SU-DHL-6 (cell line): ENCODE data around the gene ERGIC3.

Experiments used
- H2AFZ ChIP-seq: fragments of 200-600 bp; sonication (generic); 2 replicates; pipeline ENCODE4 v1.6.1; 2014; ENCODE audit warnings: low read depth, mild to moderate bottlenecking, moderate library complexity, mixed read lengths, antibody characterized with exemption, low read length; ENCODE audit not compliant: severe bottlenecking
- H3F3A ChIP-seq: fragments of 200-600 bp; shearing (Covaris generic); 2 replicates; pipeline ENCODE4 v1.6.0; 2016; ENCODE audit warnings: antibody characterized with exemption, mild to moderate bottlenecking; ENCODE audit not compliant: insufficient read depth
- H3K27ac ChIP-seq: fragments of 200-600 bp; sonication (generic); 2 replicates; pipeline ENCODE4 v1.5.1; 2016; ENCODE audit warnings: low read depth, mild to moderate bottlenecking, low read length, moderate library complexity, mixed read lengths
- H3K27me3 ChIP-seq: fragments of 200-600 bp; sonication (generic), shearing (Covaris generic); 2 replicates; pipeline ENCODE4 v1.6.0; 2014; ENCODE audit warnings: mild to moderate bottlenecking, low read length
- H3K36me3 ChIP-seq: fragments of 200-600 bp; sonication (generic); 2 replicates; pipeline ENCODE4 v1.6.1; 2014; ENCODE audit warnings: mild to moderate bottlenecking, low read length, mixed read lengths
- H3K4me2 ChIP-seq: fragments of 300-600, 200-600 bp; shearing (Covaris generic), sonication (generic); 2 replicates; pipeline ENCODE4 v1.6.0; 2014; ENCODE audit warnings: low read length, low read depth, mild to moderate bottlenecking; ENCODE audit not compliant: poor library complexity, severe bottlenecking
- H3K4me3 ChIP-seq: fragments of 200-600 bp; sonication (generic); 2 replicates; pipeline ENCODE4 v1.5.1; 2014; ENCODE audit warnings: antibody characterized with exemption, low read length, mild to moderate bottlenecking, mixed read lengths; ENCODE audit not compliant: insufficient read depth, poor library complexity, severe bottlenecking
- H3K79me2 ChIP-seq: fragments of 200-600 bp; sonication (generic); 2 replicates; pipeline ENCODE4 v1.6.1; 2014; ENCODE audit warnings: mild to moderate bottlenecking, low read length, moderate library complexity; ENCODE audit not compliant: insufficient read depth
- H3K9ac ChIP-seq: fragments of 200-600 bp; sonication (generic); 2 replicates; pipeline ENCODE4 v1.7.0; 2014; ENCODE audit warnings: mild to moderate bottlenecking, low read length
- H3K9me2 ChIP-seq: fragments of 200-600 bp; sonication (generic); replicated peaks from 2 replicates; pipeline ENCODE4 v1.6.1; 2014; ENCODE audit warnings: low read length; ENCODE audit not compliant: insufficient read depth
- H3K9me3 ChIP-seq: fragments of 200-600 bp; sonication (generic); 2 replicates; pipeline ENCODE4 v1.6.1; 2014; ENCODE audit warnings: low read length, mixed read lengths; ENCODE audit not compliant: insufficient read depth
- H4K20me1 ChIP-seq: fragments of 200-600 bp; sonication (generic); 2 replicates; pipeline ENCODE4 v1.6.1; 2014; ENCODE audit warnings: low read depth, mild to moderate bottlenecking, antibody characterized with exemption, low read length, moderate library complexity, mixed read lengths
- CTCF ChIP-seq: fragments of 200-600 bp; sonication (generic); IDR thresholded peaks from one replicate; pipeline ENCODE4 v1.5.1; 2017; ENCODE audit warnings: antibody characterized with exemption, mild to moderate bottlenecking, low read length, moderate library complexity; ENCODE audit not compliant: insufficient read depth, poor library complexity, severe bottlenecking
- EZH2phosphoT487 ChIP-seq: fragments of 200-600 bp; sonication (generic), shearing (Covaris generic); conservative IDR thresholded peaks from 2 replicates; pipeline ENCODE4 v1.6.1; 2018; ENCODE audit warnings: mild to moderate bottlenecking, antibody characterized with exemption, low read length, moderate library complexity, mixed read lengths

The ERGIC3 gene

GRCh38 chr20:35602851-35603495 is 61.1 kb downstream of the ERGIC3 start:
- no peak overlapping the region for H3K27ac ChIP-seq
- no peak overlapping the region for H2AFZ ChIP-seq
- H3F3A ChIP-seq: no peaks in the 10 kb centered on the region
- H3K4me2 ChIP-seq: no peak overlapping the region
- no peaks in the 10 kb centered on the region for H3K9me3 ChIP-seq
- H3K27me3 ChIP-seq: no peaks in the 10 kb centered on the region
- H3K9me2 ChIP-seq: no peaks in the 10 kb centered on the region
- no peak overlapping the region for H3K9ac ChIP-seq
- H3K4me3 ChIP-seq: no peak overlapping the region
- no peaks in the 10 kb centered on the region for H3K79me2 ChIP-seq
- no peaks in the 10 kb centered on the region for H4K20me1 ChIP-seq
- no peak for TF ChIP-seq EZH2phosphoT487
- no peak for TF ChIP-seq CTCF
- H3K36me3 ChIP-seq: no peaks in the 10 kb centered on the region

- Histone ChIP-seq H3K9me3 (no peaks in the 10 kb centered on the region), H3K27me3 (no peaks in the 10 kb centered on the region), H3K36me3 (no peaks in the 10 kb centered on the region), H3K27ac (no peak overlapping the region), H2AFZ (no peak overlapping the region), H4K20me1 (no peaks in the 10 kb centered on the region), H3K4me2 (no peak overlapping the region), H3K9me2 (no peaks in the 10 kb centered on the region), H3K79me2 (no peaks in the 10 kb centered on the region), H3K4me3 (no peak overlapping the region), H3F3A (no peaks in the 10 kb centered on the region), H3K9ac (no peak overlapping the region)
- TF ChIP-seq EZH2phosphoT487 (no peak), CTCF (no peak)
Observed at GRCh38 chr20:35603695-35604448, 62.0 kb downstream of the ERGIC3 start.

- Histone ChIP-seq H3K4me2 (no peak overlapping the region), H3K9me3 (no peaks in the 10 kb centered on the region), H3K9me2 (no peaks in the 10 kb centered on the region), H3F3A (no peaks in the 10 kb centered on the region), H3K27me3 (no peaks in the 10 kb centered on the region), H3K36me3 (no peaks in the 10 kb centered on the region), H3K4me3 (no peak overlapping the region), H3K79me2 (no peaks in the 10 kb centered on the region), H4K20me1 (no peaks in the 10 kb centered on the region), H3K9ac (no peak overlapping the region), H3K27ac (no peak overlapping the region), H2AFZ (no peak overlapping the region)
- peak; percentile 66 for TF ChIP-seq CTCF
- no peak for TF ChIP-seq EZH2phosphoT487
Observed at GRCh38 chr20:35604449-35604747, 62.5 kb downstream of the ERGIC3 start.
